ENCODE measurements around the gene NOXO1. TPM values are rescaled to one million over a fixed set of nuclear protein-coding genes. Genes with fewer than 3 reads are reported as not detected.

NOXO1 gene
- total and polyA plus RNA-seq, 9 of the 15 experiments (the other 6 are each of a cell fraction or from before 2014, with no cell fraction given), result not detected

DNA sequence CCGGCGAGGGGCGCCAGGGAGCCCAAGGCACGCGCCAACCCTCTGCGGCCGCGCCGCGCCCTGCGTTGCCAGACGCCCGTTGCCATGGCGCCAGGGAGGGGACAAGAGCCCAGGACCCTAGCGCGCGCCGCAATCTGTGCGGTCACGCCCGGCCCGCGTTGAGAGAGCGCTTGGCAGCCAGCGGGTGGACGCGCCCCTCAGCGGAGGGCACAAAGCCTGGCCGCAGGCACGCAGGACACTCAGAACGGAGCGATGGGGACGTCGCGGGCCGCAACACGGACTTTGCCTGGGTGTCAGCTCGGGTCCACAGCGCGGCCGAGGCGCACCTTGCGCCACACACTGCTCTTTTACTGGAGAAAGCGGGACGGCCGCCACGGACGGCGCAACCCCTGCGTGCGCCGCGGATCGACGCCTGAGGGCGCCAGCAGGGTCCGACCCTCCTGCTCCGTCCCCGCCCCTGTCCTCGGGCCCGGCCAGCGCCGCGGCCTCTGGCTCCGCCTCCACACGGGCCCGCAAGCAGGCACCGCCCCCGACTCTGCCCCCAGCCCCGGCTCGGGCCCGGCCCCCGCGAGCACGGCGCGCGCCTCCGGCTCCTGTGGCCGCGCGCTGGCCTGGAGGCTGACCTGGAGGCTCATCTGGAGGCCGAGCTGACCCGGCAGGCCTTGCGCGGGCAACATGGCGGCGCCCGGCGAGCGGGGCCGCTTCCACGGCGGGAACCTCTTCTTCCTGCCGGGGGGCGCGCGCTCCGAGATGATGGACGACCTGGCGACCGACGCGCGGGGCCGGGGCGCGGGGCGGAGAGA lies 2.5 kb upstream of the NOXO1 start, which contains the start of gene GFER (continued):
- TF ChIP-seq RNF2 (IDR thresholded peaks at IDR 0.05), result no peak
- TF ChIP-seq NELFE (IDR thresholded peaks at IDR 0.05; ENCODE audit: insufficient read depth, insufficient read length), result no peak
- no peak for TF ChIP-seq PCBP2 (IDR thresholded peaks at IDR 0.05; ENCODE audit: low read depth, low read length, poor library complexity, severe bottlenecking)
- no peak for TF ChIP-seq TFAM (CRISPR knock-in tag; conservative IDR thresholded peaks at IDR 0.05)
- TF ChIP-seq ZZZ3 (IDR thresholded peaks at IDR 0.05), result no peak
- no peak for TF ChIP-seq TAF15 (IDR thresholded peaks at IDR 0.05; ENCODE audit: low read depth, low read length)
- no peak for TF ChIP-seq CBFA2T3 (IDR thresholded peaks at IDR 0.05)
- TF ChIP-seq, protein P1, sequence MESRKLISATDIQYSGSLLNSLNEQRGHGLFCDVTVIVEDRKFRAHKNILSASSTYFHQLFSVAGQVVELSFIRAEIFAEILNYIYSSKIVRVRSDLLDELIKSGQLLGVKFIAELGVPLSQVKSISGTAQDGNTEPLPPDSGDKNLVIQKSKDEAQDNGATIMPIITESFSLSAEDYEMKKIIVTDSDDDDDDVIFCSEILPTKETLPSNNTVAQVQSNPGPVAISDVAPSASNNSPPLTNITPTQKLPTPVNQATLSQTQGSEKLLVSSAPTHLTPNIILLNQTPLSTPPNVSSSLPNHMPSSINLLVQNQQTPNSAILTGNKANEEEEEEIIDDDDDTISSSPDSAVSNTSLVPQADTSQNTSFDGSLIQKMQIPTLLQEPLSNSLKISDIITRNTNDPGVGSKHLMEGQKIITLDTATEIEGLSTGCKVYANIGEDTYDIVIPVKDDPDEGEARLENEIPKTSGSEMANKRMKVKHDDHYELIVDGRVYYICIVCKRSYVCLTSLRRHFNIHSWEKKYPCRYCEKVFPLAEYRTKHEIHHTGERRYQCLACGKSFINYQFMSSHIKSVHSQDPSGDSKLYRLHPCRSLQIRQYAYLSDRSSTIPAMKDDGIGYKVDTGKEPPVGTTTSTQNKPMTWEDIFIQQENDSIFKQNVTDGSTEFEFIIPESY (CRISPR knock-in tag; IDR thresholded peaks at IDR 0.05), result no peak; the same call in 1 of the 2 replicates
- no peak for TF ChIP-seq POLR2B (IDR thresholded peaks at IDR 0.05; ENCODE audit: low read depth, partially characterized antibody)
- no peak for TF ChIP-seq SETDB1 (IDR thresholded peaks at IDR 0.05; ENCODE audit: low read length)
- TF ChIP-seq, protein P2, sequence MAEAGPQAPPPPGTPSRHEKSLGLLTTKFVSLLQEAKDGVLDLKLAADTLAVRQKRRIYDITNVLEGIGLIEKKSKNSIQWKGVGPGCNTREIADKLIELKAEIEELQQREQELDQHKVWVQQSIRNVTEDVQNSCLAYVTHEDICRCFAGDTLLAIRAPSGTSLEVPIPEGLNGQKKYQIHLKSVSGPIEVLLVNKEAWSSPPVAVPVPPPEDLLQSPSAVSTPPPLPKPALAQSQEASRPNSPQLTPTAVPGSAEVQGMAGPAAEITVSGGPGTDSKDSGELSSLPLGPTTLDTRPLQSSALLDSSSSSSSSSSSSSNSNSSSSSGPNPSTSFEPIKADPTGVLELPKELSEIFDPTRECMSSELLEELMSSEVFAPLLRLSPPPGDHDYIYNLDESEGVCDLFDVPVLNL (CRISPR knock-in tag; IDR thresholded peaks at IDR 0.05; ENCODE audit: low read depth), result peak; percentile 78; the same call in 1 of the 2 replicates
- no peak for TF ChIP-seq OTX1 (CRISPR knock-in tag; IDR thresholded peaks at IDR 0.05)
- no peak for TF ChIP-seq ZNF184 (CRISPR knock-in tag; IDR thresholded peaks at IDR 0.05)
- TF ChIP-seq, protein P3, sequence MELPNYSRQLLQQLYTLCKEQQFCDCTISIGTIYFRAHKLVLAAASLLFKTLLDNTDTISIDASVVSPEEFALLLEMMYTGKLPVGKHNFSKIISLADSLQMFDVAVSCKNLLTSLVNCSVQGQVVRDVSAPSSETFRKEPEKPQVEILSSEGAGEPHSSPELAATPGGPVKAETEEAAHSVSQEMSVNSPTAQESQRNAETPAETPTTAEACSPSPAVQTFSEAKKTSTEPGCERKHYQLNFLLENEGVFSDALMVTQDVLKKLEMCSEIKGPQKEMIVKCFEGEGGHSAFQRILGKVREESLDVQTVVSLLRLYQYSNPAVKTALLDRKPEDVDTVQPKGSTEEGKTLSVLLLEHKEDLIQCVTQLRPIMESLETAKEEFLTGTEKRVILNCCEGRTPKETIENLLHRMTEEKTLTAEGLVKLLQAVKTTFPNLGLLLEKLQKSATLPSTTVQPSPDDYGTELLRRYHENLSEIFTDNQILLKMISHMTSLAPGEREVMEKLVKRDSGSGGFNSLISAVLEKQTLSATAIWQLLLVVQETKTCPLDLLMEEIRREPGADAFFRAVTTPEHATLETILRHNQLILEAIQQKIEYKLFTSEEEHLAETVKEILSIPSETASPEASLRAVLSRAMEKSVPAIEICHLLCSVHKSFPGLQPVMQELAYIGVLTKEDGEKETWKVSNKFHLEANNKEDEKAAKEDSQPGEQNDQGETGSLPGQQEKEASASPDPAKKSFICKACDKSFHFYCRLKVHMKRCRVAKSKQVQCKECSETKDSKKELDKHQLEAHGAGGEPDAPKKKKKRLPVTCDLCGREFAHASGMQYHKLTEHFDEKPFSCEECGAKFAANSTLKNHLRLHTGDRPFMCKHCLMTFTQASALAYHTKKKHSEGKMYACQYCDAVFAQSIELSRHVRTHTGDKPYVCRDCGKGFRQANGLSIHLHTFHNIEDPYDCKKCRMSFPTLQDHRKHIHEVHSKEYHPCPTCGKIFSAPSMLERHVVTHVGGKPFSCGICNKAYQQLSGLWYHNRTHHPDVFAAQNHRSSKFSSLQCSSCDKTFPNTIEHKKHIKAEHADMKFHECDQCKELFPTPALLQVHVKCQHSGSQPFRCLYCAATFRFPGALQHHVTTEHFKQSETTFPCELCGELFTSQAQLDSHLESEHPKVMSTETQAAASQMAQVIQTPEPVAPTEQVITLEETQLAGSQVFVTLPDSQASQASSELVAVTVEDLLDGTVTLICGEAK (IDR thresholded peaks at IDR 0.05), result peak; percentile 31; the same call in 1 of the 2 replicates
- TF ChIP-seq, protein P3 (CRISPR knock-in tag; IDR thresholded peaks at IDR 0.05), result no peak
- no peak for TF ChIP-seq NFE2 (IDR thresholded peaks at IDR 0.05; ENCODE audit: low read depth)
- no peak for TF ChIP-seq YBX1 (IDR thresholded peaks at IDR 0.05)

Measured in K562 (cell line).